Activated gamma-delta T cell treated with anti-CD3 and anti-CD28 coated beads, Interleukin-2, amount 50 U/mL, for 16 hours (primary cell): ENCODE data around the gene AHNAK2.
"Not testable (repeated sequence)": the region's sequence is repeated elsewhere in the genome, so short reads cannot be mapped to it uniquely, and the experiment has no call there.

Experiments
- DNase-seq: peaks from one replicate; pipeline ENCODE4 v3.0.0-alpha.2; 2020; ENCODE audit warnings: low read depth

The AHNAK2 gene

DNA sequence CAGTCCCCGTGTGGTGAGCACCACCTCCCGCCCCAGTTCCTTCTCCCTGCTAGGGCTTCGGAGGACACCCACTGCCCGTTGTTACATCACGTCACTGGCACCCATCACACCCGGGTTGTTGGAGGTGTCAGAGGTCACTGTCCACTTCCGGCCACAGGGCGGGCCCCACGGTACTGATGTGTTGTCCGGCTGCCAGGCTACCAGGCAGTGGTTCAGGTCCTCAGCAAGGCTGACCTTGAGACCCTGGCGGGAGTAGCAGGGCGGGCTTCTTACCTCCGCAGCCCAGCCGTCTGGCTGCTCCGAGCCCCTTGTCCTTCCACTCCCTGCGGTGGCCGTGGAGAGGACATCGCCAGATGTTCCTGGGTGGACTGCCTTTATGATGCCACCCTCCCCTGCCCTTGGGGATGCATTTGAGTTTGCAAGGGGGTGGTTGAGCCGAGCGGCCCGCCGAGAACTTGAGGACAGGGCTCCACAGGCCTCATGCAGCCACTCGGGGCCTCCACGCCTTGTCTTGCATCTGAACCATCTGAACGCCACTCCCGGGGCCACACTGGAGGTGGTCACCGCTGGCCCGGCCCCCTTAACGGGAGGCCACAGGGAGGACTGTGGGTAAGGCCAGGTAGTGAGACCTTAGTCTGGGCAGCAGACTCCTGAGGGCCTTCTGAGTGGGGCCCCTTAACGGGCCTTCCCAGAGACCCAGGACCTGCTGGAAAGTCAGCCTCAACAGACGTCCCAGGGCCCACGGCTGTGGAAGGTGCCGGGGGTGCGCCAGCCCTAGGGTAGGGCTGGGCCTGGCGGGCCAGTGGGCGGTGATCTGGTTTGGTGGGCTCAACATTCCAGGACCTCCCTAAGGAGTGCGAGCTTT, 80.6 kb downstream of the AHNAK2 start:
- no peak for DNase-seq

DNA sequence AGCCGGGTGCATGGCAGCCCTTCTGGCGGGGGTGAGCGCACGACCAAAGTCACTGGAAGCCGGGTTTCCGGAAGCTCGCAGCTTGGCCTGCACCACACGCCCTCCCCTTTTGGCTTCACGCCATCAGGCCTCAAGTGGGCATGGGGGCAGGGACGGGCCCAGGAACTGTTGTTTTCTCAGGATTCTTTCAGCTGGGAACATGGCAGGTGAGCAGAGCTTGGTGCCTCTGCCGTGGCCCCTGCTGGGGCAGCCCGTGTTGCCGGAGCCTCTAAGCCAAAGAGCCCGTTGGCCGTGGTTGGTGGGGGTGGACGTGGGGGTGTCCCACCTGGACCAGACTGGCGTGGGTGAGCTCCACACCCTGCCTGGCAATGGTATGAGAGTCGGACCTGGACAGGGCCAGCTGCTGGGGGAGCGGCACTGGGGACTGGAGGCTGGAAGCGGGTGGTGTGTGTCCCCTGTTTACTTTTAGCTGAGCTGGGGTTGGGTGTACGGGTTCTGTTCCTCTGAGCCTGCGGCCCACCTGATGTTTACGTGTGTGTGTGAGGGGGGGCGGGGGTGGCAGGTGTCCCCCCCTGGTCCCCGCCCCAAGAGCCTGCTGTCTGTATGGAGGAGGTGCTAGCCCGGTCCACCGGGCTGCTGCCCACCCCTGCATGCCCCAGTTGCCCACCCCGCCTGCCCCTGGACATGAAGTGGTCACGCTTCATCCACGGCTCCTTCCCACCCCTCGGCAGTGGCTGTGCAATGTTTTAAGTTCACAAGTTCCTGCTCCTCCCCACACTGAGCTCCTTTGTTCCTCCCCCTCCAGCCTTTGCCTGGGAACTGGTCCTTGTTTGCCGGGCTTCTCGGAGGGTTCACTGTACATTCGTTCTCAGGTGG, 82.2 kb downstream of the AHNAK2 start:
- DNase-seq: no peak

DNA sequence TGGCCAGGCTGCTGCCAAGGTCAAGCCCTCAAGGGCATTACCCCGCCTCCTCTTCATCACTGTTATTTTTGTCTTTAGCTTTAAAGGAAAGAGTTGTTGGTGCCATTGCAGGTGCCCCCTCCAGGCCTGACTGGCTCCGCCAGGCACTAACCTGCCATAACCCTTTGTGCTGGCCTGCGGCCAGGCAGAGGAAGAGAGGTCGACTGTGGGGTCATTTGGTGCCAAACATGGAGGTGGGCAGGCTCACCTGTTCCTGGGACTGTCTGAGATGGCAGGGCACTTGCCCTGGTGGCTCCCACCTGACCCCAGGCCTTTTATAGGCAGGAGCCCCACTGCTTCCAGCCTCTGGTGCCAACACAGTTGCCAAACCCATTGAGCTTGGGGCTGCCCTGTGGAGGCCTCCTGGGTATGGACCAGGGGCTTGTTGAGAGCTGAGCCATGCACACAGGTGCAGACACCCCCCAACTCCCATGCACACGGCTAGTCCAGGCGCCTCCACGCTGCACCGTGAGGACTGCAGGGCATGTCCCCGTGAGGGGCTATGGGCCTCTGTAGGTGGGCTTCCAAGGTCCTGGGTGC, 82.9 kb downstream of the AHNAK2 start:
- DNase-seq: no peak

DNA sequence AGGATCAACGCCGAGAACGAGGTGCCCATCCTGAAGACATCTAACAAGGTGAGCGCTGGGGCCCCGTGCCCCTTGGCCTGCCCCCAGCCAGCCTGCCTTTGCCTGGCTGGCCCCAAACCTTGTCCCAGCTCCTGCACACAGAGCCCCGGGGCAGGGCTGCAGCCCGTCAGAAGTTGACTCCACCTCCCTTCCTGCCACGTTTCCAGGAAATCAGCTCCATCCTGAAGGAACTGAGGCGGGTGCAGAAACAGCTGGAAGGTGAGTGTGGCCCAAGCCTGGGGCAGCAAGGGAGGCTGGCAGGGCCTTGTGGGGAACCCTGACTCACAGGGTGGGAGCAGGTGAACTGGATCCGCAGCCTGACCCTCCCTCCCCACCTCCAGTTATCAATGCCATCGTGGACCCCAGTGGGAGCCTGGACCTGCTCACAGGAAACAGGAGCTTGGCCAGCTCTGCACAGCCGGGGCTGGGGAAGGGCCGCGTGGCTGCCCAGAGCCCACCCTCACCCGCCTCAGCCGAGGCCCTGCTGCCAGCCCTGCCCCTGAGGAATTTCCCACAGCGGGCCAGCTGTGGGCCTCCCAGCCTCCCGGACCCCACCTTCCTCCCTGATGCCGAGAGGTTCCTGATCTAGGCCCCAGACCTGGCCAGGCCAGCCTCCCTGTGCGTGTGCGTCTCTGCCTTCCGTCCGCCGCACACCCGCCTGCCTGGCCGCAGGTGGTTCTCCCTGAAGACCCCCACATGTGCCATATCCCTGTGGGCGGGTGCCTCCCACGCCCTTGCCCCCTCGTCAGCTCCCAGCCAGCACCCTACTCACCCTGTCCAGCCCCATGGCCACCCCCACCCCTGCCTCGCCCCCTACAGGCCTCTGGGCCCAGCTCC, 83.6 kb downstream of the AHNAK2 start:
- DNase-seq: no peak

DNA sequence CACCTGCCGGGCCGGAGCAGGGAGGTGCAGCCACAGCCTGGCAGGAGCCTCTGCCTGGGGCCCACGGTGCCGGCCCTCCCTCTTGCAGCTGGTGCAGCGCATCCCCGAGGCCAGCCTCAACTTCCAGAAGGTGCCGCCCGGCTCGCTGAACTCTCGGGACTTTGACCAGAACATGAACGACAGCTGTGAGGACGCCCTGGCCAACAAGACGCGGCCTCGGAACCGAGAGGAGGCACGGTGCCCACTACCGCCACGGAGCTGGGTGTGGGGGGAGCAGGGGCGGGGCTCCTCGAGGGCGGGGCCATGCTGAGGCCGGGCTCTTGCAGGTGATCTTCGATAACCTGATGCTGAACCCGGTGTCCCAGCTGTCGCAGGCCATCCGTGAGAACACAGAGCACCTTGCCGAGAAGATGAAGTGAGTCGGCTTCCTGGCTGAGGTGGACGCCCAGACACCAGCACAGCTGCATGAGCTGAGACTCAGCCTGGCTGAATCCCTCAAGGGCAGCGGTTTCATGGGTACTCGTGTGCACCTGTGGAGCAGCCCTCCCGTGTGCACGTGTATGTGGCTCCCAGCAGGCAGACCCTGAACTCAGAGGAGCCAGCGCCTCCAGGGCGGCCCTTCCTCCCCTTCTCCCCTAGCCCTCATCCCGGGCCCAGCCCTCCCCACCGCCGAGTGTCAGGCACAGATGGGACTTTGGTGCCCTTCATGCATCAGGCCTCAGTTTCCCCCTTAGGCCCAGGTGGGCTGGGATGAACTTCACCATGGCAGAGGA, 84.6 kb downstream of the AHNAK2 start:
- DNase-seq: no peak

DNA sequence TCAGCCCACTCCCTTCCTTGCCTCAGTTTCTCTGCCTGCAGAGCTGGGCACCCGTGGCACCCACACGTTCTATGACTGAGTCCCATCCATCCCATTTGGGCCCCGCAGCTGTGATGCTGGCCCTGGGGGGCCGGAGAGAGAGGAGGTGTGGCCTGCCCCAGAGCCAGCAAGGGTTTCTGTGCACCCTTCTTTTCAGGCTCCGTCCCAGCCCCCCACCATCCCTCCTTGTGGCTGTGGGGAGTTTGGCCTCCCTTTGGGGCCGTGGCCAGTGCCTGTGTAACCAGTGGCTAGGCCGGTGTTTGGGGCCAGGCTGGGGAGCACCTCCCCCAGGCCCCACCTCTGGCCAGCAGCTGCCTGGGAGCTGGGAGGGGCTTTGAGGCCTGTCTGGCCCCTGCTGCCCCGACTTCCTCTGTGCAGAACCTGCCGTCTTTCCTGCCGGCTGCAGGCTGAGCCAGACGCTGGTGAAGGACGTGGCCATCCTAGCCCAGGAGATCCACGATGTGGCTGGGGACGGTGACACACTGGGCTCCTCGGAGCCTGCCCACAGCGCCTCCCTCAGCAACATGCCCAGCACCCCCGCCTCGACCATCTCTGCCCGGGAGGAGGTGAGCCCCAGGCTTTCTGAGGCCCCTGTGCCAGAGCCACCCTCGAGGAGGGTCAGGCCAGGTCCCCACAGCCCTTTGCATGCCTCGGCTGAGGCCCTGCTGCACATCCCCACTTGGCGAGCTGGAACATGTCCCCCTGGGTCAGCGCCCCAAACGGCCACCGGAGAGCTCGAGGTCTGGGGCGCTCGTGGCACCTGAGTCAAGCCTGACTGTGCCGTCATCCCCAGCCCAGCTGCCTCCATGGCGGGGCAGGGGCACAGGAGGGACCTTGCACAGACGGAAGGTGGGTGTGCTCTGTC, 85.4 kb downstream of the AHNAK2 start:
- no peak for DNase-seq

DNA sequence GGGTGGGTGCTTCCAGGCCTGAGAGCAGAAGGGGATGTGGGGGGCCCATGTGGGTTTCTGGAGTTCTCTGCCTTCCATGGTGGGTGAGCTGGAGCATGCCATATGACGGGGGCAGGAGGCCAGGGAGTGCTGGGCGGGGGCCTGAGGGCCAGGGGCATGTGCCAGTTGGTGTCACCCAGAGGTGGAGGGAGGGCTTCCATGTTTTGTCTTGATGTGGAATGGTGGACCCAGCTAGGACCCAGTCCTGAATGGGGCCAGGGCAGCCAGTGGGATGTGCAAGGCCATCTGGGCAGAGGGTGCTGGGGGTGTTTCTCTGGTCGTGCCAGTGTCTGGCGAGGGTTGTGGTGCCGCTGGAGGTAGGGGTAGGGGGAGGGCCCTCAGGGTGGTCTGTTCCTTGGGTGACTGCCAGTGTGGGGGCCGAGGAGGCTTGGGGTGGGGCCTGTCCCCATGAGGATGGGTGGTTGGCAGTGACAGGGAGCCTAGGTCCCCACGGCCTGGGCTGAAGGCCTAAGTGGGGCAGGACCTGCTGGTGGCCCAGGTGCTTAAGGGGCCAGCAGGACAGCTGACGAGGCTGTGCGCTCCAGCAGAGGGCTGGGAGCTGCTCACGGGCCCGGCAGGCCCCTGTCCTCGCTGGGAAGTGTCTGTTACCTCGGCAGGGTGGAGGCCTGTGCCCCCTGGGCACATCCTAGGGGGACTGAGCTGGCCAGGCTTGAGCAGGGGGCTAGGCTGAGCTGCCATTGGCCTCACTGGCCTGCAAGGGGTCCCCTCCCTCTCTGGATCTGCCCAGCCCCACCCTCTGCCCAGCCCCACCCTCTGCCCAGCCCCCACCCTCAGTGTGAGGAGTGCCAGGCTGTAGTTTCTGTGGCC, 86.3 kb downstream of the AHNAK2 start:
- no peak for DNase-seq

DNA sequence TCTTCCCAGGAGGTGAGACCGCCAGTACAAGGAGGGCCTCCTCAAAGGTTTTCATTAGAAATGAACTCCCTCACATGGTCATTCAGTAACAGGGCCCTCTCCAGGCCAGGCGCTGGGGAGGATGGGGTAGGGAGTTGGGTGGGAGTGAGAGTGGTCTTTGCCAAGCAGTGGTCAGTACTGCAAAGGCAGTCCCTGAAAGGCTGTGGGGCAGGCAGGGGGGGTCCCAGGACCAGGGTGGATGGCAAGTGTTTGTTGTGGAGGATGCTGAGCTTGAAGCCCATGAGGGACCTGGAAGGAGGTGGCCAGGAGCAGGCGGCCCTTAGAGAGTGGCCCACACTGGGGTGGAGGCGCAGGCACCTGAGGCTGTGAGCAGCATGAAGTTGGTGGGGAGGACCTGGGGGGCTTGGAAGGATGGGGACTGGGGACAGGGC, 87.0 kb downstream of the AHNAK2 start:
- DNase-seq: no peak

DNA sequence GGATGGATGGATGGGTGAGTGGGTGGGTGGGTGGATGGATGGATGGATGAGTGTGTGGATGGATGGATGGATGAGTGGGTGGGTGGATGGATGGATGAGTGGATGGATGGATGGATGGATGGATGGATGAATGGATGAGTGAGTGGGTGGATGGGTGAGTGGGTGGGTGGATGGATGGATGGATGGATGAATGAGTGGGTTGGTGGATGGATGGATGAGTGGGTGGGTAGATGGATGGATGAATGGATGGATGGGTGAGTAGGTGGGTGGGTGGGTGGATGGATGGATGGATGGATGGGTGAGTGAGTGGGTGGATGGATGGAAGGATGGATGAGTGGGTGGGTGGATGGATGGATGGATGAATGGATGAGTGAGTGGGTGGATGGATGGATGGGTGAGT, 87.9 kb downstream of the AHNAK2 start:
- DNase-seq: not testable (repeated sequence)

DNA sequence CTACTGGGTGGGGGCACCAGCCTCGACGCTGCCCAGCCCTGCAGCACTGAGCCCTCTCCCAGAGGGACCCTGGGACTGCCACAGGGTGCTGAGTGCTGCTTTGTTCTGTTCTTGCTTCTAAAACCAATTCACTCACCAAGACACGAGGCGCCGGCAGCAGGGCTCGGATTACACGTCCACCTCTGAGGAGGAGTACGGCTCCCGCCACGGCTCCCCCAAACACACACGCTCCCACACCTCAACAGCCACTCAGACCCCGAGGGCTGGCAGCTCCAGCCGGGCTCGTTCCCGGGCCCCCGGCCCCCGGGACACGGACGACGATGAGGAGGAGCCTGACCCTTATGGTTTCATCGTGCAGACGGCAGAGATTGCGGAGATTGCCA, 88.8 kb downstream of the AHNAK2 start:
- DNase-seq: no peak

DNA sequence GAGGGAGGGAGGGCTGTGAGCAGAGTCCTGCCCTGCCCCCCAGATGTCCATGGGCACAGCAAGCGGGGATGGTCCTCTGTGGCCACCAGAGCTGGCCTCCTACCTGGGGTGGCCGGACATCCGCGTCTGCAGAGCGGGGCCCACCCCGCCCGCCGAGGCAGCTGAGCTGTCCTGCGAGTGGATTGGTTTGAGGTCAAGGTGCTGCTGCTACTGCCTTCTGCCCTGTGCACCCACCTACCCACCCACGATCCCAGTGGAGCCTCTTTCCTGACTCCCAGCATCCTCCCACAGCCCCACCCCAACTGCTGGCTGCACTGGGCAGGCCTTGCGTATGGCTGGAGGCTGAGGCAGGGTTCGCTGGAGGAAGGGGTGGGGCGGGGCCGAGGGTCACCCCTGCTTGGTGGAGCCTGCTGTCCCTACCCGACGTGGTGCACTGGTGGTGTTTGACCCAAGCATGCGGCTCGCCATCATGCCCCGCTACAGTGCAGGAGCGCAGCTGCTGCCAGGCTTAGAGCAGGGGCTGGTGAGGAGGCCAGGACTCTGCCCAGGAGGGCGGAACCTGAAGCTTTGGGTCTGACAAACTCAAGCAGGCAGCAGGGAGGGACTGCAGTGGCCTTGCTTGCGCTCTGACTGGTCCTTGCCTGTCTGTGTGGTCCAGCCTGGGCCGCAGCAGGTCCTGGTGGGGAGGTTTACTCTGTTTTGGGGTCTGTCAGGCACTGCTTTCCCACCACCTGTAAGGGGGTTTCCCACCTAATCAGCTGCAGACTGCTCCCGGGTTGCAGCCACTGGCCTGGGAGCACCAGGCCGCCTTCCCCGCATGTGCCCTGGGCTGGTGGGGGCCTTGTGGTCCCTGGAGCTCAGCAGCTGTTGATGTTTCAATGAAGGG, 89.4 kb downstream of the AHNAK2 start:
- no peak for DNase-seq

DNA sequence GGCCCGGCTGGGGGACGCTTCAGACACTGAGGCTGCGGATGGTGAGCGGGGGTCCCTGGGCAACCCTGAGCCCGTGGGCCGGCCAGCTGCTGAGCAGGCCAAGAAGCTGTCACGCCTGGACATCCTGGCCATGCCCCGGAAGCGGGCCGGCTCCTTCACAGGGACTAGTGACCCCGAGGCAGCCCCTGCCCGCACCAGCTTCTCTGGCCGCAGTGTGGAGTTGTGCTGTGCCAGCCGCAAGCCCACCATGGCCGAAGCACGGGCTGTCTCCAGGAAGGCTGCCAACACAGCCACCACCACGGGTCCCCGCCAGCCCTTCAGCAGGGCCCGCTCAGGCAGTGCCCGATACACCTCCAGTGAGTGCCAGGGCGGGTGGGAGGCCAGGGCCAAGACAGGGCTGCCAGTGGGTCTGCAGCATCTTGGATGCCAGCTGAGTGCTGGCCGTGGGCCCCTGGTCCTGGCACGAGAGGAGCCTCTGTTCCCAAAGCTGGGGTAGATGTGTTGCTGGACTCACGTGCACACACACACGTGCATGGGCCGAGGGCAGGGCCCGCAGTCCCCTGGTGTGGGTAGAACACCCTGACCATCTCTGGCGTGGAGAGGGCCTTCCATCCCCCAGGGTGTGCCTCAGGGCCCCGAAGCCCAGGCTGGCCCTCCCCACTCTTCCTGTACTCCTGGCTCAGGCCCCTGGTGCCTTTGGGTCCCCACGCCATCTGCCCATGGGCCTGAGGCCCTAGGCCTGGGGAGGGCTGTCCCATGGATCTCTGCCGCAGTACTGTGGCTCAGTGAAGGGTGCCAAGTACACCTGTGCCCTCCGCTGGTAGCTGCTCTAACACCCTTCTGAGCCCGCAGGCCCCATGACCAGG, 90.3 kb downstream of the AHNAK2 start:
- no peak for DNase-seq
